WTC11 (cell line): ENCODE results near the gene SLC10A7. TPM values are rescaled to one million over a fixed set of nuclear protein-coding genes. Genes with fewer than 3 reads are reported as not detected.

Experiments used
- ATAC-seq: fragments of 200-7000 bp; cut with Tn5 transposase; 2 replicates; pipeline ENCODE4 v1.10.0; 2021; ENCODE audit warnings: mild to moderate bottlenecking, moderate library complexity
- CTCF ChIA-PET: fragments of 300-600 bp; sonication (Branson Sonifier 250); formaldehyde crosslinking; loops from one replicate; lab custom pipeline; 2021; ENCODE audit warnings: antibody characterized with exemption; lab: Charles Lee
- POLR2A ChIA-PET: fragments of 350-600 bp; sonication (Branson Sonifier 250); formaldehyde crosslinking; loops from one replicate; lab custom pipeline; 2021; ENCODE audit warnings: antibody characterized with exemption; lab: Charles Lee
- DNase-seq: peaks from one replicate; pipeline ENCODE4 v3.0.0; 2021; ENCODE audit warnings: low spot score
- H3K27ac Mint-ChIP-seq: 2 replicates; pipeline ENCODE4 v1.8.0; 2021; ENCODE audit warnings: mixed read lengths
- H3K27me3 Mint-ChIP-seq: 2 replicates; pipeline ENCODE4 v1.8.0; 2021; ENCODE audit warnings: low read depth, mild to moderate bottlenecking, moderate library complexity, mixed read lengths
- H3K36me3 Mint-ChIP-seq: 2 replicates; pipeline ENCODE4 v1.8.0; 2021; ENCODE audit warnings: mixed read lengths
- H3K4me1 Mint-ChIP-seq: 2 replicates; pipeline ENCODE4 v1.8.0; 2022; ENCODE audit warnings: mixed read lengths
- H3K4me3 Mint-ChIP-seq: 2 replicates; pipeline ENCODE4 v1.8.0; 2021; ENCODE audit warnings: mild to moderate bottlenecking, moderate library complexity, mixed read lengths
- H3K9me3 Mint-ChIP-seq: 2 replicates; pipeline ENCODE4 v1.8.0; 2021; ENCODE audit warnings: mixed read lengths
- ATF1 ChIP-seq: sonication (generic); formaldehyde crosslinking; IDR thresholded peaks from 2 replicates; pipeline ENCODE4 v1.8.1; 2023; ENCODE audit warnings: mild to moderate bottlenecking, moderate library complexity, missing genetic modification reagents
- CREB1 ChIP-seq: sonication (generic); formaldehyde crosslinking; IDR thresholded peaks from 2 replicates; pipeline ENCODE4 v1.8.0; 2023; ENCODE audit warnings: mild to moderate bottlenecking, missing genetic modification reagents
- CREM ChIP-seq: sonication (generic); formaldehyde crosslinking; IDR thresholded peaks from 2 replicates; pipeline ENCODE4 v1.8.1; 2022; ENCODE audit warnings: mild to moderate bottlenecking, missing genetic modification reagents, moderate library complexity
- ELF4 ChIP-seq: sonication (generic); formaldehyde crosslinking; IDR thresholded peaks from 2 replicates; pipeline ENCODE4 v1.8.1; 2022; ENCODE audit warnings: low read depth, mild to moderate bottlenecking, moderate library complexity, missing genetic modification reagents
- EMX1 ChIP-seq: fragments of 250-450 bp; sonication (Bioruptor Pico); IDR thresholded peaks from 2 replicates; pipeline ENCODE4 v1.8.0; 2021; ENCODE audit warnings: mild to moderate bottlenecking
- RELA ChIP-seq: sonication (generic); formaldehyde crosslinking; IDR thresholded peaks from 2 replicates; pipeline ENCODE4 v1.8.1; 2022; ENCODE audit warnings: missing genetic modification reagents, mild to moderate bottlenecking, borderline replicate concordance
- ZNF232 ChIP-seq: sonication (generic); formaldehyde crosslinking; IDR thresholded peaks from 2 replicates; pipeline ENCODE4 v1.8.0; 2022; ENCODE audit warnings: mild to moderate bottlenecking, missing genetic modification reagents
- ZNF263 ChIP-seq: sonication (generic); formaldehyde crosslinking; IDR thresholded peaks from 2 replicates; pipeline ENCODE4 v1.8.1; 2022; ENCODE audit warnings: low read depth, mild to moderate bottlenecking, moderate library complexity, missing genetic modification reagents
- ZNF317 ChIP-seq: sonication (generic); formaldehyde crosslinking; IDR thresholded peaks from 2 replicates; pipeline ENCODE4 v1.8.1; 2023; ENCODE audit warnings: low read depth, mild to moderate bottlenecking, moderate library complexity, missing genetic modification reagents, borderline replicate concordance
- total RNA-seq: library from RNA; stranded (reverse); gene quantifications from 3 replicates; pipeline ENCODE4 v1.2.3, GENCODE V29; 2021
- TF ChIP-seq, protein P1 (sequence below): sonication (generic); formaldehyde crosslinking; IDR thresholded peaks from 2 replicates; pipeline ENCODE4 v1.8.0; 2023; ENCODE audit warnings: missing genetic modification reagents, mild to moderate bottlenecking, borderline replicate concordance
- TF ChIP-seq, protein P2 (sequence below): sonication (generic); formaldehyde crosslinking; IDR thresholded peaks from 2 replicates; pipeline ENCODE4 v1.8.1; 2022; ENCODE audit warnings: mild to moderate bottlenecking, missing genetic modification reagents, moderate library complexity, borderline replicate concordance
- TF ChIP-seq, protein P3 (sequence below): sonication (generic); formaldehyde crosslinking; IDR thresholded peaks from 2 replicates; pipeline ENCODE4 v1.8.1; 2023; ENCODE audit warnings: mild to moderate bottlenecking, missing genetic modification reagents, moderate library complexity
- TF ChIP-seq, protein P4 (sequence below): sonication (generic); formaldehyde crosslinking; IDR thresholded peaks from 2 replicates; pipeline ENCODE4 v1.8.1; 2023; ENCODE audit warnings: mild to moderate bottlenecking, moderate library complexity, missing genetic modification reagents
- TF ChIP-seq, protein P5 (sequence below): fragments of 250-450 bp; sonication (Bioruptor Pico); IDR thresholded peaks from 2 replicates; pipeline ENCODE4 v2.1.2; 2022; ENCODE audit warnings: mild to moderate bottlenecking, moderate library complexity
- TF ChIP-seq, protein P6 (sequence below): fragments of 250-450 bp; sonication (Bioruptor Pico); IDR thresholded peaks from 2 replicates; pipeline ENCODE4 v1.8.0; 2021; ENCODE audit warnings: mild to moderate bottlenecking

The SLC10A7 gene
- total RNA-seq, 1 experiment from 2014 or later = 5.0 TPM

DNA sequence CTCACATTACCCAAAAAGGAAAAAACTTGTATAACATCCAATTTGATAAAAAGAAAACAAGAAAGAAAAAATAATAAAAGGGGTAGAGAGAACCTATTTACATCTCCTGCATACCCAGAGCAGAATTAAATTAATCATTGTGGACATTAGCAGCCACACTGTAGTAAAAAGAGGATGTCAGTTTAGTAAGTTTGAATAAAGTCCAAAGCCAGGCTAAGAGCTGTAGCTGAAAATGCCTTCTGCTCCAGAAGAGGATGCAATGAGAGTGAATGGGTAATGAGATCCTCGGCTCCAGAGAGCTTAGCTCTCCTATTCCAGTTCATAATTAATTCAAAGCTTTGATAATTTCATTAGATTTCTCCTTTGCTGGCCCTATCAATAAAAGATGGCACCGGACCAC is 78.2 kb downstream of the SLC10A7 start (continued):
- TF ChIP-seq, protein P1, sequence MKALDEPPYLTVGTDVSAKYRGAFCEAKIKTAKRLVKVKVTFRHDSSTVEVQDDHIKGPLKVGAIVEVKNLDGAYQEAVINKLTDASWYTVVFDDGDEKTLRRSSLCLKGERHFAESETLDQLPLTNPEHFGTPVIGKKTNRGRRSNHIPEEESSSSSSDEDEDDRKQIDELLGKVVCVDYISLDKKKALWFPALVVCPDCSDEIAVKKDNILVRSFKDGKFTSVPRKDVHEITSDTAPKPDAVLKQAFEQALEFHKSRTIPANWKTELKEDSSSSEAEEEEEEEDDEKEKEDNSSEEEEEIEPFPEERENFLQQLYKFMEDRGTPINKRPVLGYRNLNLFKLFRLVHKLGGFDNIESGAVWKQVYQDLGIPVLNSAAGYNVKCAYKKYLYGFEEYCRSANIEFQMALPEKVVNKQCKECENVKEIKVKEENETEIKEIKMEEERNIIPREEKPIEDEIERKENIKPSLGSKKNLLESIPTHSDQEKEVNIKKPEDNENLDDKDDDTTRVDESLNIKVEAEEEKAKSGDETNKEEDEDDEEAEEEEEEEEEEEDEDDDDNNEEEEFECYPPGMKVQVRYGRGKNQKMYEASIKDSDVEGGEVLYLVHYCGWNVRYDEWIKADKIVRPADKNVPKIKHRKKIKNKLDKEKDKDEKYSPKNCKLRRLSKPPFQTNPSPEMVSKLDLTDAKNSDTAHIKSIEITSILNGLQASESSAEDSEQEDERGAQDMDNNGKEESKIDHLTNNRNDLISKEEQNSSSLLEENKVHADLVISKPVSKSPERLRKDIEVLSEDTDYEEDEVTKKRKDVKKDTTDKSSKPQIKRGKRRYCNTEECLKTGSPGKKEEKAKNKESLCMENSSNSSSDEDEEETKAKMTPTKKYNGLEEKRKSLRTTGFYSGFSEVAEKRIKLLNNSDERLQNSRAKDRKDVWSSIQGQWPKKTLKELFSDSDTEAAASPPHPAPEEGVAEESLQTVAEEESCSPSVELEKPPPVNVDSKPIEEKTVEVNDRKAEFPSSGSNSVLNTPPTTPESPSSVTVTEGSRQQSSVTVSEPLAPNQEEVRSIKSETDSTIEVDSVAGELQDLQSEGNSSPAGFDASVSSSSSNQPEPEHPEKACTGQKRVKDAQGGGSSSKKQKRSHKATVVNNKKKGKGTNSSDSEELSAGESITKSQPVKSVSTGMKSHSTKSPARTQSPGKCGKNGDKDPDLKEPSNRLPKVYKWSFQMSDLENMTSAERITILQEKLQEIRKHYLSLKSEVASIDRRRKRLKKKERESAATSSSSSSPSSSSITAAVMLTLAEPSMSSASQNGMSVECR = no peak
- no peak for TF ChIP-seq ZNF263 (CRISPR knock-in tag)
- no peak for TF ChIP-seq ZNF232 (CRISPR knock-in tag)
- TF ChIP-seq, all 79 proteins: peak for 0

DNA sequence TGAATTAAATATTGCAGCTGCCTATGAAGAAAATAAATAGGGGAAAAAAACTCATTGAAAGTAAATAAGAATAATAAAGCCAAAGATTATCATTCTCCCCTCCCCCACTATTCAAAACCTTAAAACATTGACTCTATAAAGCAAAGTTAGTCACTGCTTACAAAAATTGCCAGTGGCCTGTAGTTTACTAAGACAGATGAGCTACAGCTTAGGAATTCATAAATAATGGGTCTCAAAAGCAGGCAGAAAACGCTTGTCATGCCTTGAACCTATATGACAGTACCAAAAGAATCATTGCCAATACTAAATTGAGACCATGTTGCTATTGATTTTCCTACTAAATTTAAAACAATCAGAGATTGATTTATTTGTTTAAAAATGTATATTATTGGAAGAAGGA is 78.9 kb downstream of the SLC10A7 start:
- DNase-seq (no peak), ATAC-seq (no peak)
- TF ChIP-seq RELA (no peak), CREM (CRISPR knock-in tag) (no peak), ATF1 (CRISPR knock-in tag) (no peak), ELF4 (CRISPR knock-in tag) (no peak)
- TF ChIP-seq, protein P2, sequence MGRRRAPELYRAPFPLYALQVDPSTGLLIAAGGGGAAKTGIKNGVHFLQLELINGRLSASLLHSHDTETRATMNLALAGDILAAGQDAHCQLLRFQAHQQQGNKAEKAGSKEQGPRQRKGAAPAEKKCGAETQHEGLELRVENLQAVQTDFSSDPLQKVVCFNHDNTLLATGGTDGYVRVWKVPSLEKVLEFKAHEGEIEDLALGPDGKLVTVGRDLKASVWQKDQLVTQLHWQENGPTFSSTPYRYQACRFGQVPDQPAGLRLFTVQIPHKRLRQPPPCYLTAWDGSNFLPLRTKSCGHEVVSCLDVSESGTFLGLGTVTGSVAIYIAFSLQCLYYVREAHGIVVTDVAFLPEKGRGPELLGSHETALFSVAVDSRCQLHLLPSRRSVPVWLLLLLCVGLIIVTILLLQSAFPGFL = no peak
- no peak overlapping the region for H3K4me3 Mint-ChIP-seq
- no peak overlapping the region for H3K27ac Mint-ChIP-seq
- no peaks in the 10 kb centered on the region for H3K27me3 Mint-ChIP-seq
- ChIA-PET CTCF (interaction anchor here (0.6 kb wide), 1 partner anchor 1541 kb away, joined by 3 read pairs; no protein-coding TSS in a partner anchor), POLR2A (interaction anchor here (0.6 kb wide), 1 partner anchor 54 kb away, joined by 3 read pairs; no protein-coding TSS in a partner anchor)
- H3K4me1 Mint-ChIP-seq = peaks cover 18% of the 10 kb centered on the region
- no peaks in the 10 kb centered on the region for H3K9me3 Mint-ChIP-seq
- no peaks in the 10 kb centered on the region for H3K36me3 Mint-ChIP-seq

DNA sequence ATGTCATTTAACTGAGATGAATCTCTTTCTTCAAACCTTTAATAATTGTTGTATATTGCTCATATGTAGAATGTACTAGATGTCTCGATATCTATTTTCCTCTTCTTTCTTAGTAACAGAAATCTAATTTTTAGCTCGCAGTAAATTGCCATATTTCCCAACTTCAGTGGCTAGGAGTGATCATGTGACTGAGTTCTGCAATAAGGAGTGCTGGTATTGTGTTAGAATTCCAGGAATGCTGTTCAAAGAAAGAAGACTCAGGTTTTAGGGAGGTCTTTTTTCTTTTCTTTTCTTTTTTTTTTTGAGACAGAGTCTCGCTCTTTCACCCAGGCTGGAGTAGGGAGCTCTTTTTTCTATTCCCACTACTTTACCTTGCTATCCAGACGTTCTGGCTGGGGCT is 81.7 kb downstream of the SLC10A7 start:
- Mint-ChIP-seq H3K9me3 (no peaks in the 10 kb centered on the region), H3K4me3 (no peak overlapping the region), H3K36me3 (no peaks in the 10 kb centered on the region), H3K27me3 (no peaks in the 10 kb centered on the region), H3K4me1 (peaks cover 25% of the 10 kb centered on the region), H3K27ac (peak overlapping the region; percentile 76; the same call in 1 of the 2 replicates)
- ATAC-seq = peak; percentile 47; the same call in 1 of the 2 replicates
- ChIA-PET CTCF (no interaction called here), POLR2A (no interaction called here)
- no peak for DNase-seq
- TF ChIP-seq, protein P3, sequence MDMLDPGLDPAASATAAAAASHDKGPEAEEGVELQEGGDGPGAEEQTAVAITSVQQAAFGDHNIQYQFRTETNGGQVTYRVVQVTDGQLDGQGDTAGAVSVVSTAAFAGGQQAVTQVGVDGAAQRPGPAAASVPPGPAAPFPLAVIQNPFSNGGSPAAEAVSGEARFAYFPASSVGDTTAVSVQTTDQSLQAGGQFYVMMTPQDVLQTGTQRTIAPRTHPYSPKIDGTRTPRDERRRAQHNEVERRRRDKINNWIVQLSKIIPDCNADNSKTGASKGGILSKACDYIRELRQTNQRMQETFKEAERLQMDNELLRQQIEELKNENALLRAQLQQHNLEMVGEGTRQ = peak; percentile 33; the same call in 1 of the 2 replicates
- TF ChIP-seq, protein P4, sequence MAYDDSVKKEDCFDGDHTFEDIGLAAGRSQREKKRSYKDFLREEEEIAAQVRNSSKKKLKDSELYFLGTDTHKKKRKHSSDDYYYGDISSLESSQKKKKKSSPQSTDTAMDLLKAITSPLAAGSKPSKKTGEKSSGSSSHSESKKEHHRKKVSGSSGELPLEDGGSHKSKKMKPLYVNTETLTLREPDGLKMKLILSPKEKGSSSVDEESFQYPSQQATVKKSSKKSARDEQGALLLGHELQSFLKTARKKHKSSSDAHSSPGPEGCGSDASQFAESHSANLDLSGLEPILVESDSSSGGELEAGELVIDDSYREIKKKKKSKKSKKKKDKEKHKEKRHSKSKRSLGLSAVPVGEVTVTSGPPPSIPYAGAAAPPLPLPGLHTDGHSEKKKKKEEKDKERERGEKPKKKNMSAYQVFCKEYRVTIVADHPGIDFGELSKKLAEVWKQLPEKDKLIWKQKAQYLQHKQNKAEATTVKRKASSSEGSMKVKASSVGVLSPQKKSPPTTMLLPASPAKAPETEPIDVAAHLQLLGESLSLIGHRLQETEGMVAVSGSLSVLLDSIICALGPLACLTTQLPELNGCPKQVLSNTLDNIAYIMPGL (CRISPR knock-in tag) = no peak

DNA sequence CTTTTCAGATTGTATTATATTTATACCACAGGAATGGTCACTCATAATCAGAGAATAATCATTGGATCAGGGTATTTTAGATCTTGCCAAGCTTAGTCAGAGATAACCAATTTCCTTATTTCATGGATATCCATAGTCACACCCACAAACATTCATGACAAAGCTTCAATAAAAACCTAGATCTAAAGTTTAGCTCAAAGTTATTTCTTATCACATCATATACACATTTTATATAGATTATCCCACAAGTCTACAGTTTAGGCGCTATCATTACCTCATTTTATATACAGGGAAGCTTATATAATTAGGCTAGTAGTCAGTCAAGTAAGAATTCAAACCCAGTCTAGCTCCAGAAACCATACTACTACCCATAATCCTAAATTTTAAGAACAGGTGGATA is 82.3 kb downstream of the SLC10A7 start:
- CTCF ChIA-PET = no interaction called here
- ATAC-seq (no peak), DNase-seq (no peak)
- Mint-ChIP-seq H3K4me1 (peaks cover 25% of the 10 kb centered on the region), H3K36me3 (no peaks in the 10 kb centered on the region), H3K27me3 (no peaks in the 10 kb centered on the region), H3K9me3 (no peaks in the 10 kb centered on the region), H3K4me3 (no peak overlapping the region), H3K27ac (no peak overlapping the region)
- POLR2A ChIA-PET = no interaction called here
- no peak for TF ChIP-seq EMX1
- TF ChIP-seq, protein P4 (CRISPR knock-in tag) = no peak
- TF ChIP-seq CREB1 = no peak
- TF ChIP-seq, protein P5, sequence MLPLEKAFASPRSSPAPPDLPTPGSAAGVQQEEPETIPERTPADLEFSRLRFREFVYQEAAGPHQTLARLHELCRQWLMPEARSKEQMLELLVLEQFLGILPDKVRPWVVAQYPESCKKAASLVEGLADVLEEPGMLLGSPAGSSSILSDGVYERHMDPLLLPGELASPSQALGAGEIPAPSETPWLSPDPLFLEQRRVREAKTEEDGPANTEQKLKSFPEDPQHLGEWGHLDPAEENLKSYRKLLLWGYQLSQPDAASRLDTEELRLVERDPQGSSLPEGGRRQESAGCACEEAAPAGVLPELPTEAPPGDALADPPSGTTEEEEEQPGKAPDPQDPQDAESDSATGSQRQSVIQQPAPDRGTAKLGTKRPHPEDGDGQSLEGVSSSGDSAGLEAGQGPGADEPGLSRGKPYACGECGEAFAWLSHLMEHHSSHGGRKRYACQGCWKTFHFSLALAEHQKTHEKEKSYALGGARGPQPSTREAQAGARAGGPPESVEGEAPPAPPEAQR = no peak
- TF ChIP-seq ZNF317 (CRISPR knock-in tag) = no peak
- TF ChIP-seq ZNF263 (CRISPR knock-in tag) = no peak
- TF ChIP-seq, protein P6, sequence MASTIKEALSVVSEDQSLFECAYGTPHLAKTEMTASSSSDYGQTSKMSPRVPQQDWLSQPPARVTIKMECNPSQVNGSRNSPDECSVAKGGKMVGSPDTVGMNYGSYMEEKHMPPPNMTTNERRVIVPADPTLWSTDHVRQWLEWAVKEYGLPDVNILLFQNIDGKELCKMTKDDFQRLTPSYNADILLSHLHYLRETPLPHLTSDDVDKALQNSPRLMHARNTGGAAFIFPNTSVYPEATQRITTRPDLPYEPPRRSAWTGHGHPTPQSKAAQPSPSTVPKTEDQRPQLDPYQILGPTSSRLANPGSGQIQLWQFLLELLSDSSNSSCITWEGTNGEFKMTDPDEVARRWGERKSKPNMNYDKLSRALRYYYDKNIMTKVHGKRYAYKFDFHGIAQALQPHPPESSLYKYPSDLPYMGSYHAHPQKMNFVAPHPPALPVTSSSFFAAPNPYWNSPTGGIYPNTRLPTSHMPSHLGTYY (CRISPR knock-in tag) = no peak
